RWPE2 (cell line): Measurements from ENCODE around the gene PAK1.
A peak's percentile ranks its signal among the peaks of the same experiment; 100 is the strongest.

Experiments
- ATAC-seq: fragments of 200-7000 bp; cut with Tn5 transposase; 3 replicates; pipeline ENCODE4 v1.9.1; 2021; ENCODE audit warnings: low read depth
- DNase-seq: peaks from one replicate; pipeline ENCODE4 v3.0.0-alpha.2; 2020; ENCODE audit warnings: low spot score
- H3K27ac ChIP-seq: fragments of 450-650 bp; 2 replicates; pipeline ENCODE4 v1.5.1; 2017; ENCODE audit warnings: mild to moderate bottlenecking; ENCODE audit not compliant: poor library complexity, severe bottlenecking
- H3K27me3 ChIP-seq: fragments of 250-450 bp; sonication (Bioruptor Pico); 2 replicates; pipeline ENCODE4 v1.5.1; 2021; ENCODE audit warnings: mild to moderate bottlenecking, moderate library complexity; ENCODE audit not compliant: insufficient read depth, poor library complexity, severe bottlenecking
- H3K36me3 ChIP-seq: fragments of 250-450 bp; sonication (Bioruptor Pico); 2 replicates; pipeline ENCODE4 v1.5.1; 2020; ENCODE audit warnings: low read depth, mild to moderate bottlenecking, moderate library complexity
- H3K4me1 ChIP-seq: fragments of 250-450 bp; sonication (Bioruptor Pico); 2 replicates; pipeline ENCODE4 v1.5.1; 2021; ENCODE audit warnings: mild to moderate bottlenecking, moderate library complexity; ENCODE audit not compliant: insufficient read depth, poor library complexity, severe bottlenecking
- H3K4me3 ChIP-seq: fragments of 250-450 bp; sonication (Bioruptor Pico); 2 replicates; pipeline ENCODE4 v1.5.1; 2021; ENCODE audit warnings: mild to moderate bottlenecking, moderate library complexity; ENCODE audit not compliant: severe bottlenecking
- H3K9me3 ChIP-seq: fragments of 250-450 bp; sonication (Bioruptor Pico); 2 replicates; pipeline ENCODE4 v1.5.1; 2021; ENCODE audit warnings: mild to moderate bottlenecking, moderate library complexity; ENCODE audit not compliant: severe bottlenecking
- TF ChIP-seq, protein P1 (sequence below): fragments of 450-650 bp; IDR thresholded peaks from one replicate; pipeline ENCODE4 v1.5.1; 2017; ENCODE audit warnings: mild to moderate bottlenecking, moderate library complexity; ENCODE audit not compliant: poor library complexity, severe bottlenecking

PAK1 gene

DNA sequence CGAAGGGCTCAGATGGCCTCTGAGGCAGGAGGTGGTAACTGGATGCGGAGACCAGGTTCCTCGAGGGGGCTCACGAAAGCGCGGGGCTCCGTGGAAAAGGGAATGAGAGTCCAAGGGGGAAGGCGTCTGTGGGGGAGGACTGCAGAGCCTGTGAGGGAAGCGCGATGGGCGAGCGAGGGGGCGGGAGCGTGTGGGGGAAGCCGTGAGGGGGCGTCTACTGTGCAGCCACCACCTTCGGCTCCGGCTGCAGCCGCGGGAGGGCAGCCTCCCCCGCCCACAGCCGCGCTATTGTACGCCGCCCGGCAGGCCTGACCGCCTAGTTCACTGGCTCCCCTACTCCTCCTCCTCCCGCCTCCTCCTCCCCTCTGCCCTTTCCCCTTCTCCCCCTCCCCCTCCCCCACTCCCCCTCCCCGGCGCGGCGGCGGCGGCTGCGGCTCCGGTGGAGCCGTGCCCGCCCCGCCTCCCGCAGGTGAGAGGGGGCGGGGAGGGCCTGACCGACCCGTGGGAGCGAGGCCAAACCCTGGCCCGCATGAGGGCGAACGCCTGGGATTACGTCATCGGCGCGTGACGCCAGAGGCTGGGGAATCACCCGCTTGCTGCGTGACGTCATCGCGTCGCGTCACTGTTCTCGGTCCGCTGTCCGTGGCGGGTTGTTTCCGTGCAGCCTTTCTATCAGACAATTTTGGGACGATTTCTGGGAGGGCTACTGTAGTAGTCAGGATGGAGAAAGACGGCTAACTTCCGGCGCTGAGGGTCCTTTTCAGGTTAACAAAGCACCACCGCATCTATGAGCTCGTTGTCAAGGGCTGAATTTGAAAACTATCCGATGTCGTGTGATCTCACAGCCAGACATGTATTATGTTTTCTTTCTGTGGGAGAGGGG, at the start of gene PAK1:
TSS of gene PAK1 (minus strand) at position 294 of the 883 bp plus-strand sequence. CDS start 81,574 bp downstream, outside the sequence.
- no peak within 1 kb of the TSS for H3K27ac ChIP-seq
- H3K4me3 ChIP-seq: peak within 1 kb of the TSS; percentile 70
- H3K36me3 ChIP-seq: no peaks in the 10 kb centered on the region
- H3K9me3 ChIP-seq: no peaks in the 10 kb centered on the region
- TF ChIP-seq, protein P1, sequence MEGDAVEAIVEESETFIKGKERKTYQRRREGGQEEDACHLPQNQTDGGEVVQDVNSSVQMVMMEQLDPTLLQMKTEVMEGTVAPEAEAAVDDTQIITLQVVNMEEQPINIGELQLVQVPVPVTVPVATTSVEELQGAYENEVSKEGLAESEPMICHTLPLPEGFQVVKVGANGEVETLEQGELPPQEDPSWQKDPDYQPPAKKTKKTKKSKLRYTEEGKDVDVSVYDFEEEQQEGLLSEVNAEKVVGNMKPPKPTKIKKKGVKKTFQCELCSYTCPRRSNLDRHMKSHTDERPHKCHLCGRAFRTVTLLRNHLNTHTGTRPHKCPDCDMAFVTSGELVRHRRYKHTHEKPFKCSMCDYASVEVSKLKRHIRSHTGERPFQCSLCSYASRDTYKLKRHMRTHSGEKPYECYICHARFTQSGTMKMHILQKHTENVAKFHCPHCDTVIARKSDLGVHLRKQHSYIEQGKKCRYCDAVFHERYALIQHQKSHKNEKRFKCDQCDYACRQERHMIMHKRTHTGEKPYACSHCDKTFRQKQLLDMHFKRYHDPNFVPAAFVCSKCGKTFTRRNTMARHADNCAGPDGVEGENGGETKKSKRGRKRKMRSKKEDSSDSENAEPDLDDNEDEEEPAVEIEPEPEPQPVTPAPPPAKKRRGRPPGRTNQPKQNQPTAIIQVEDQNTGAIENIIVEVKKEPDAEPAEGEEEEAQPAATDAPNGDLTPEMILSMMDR: peak; percentile 27
- peak; percentile 78 for ATAC-seq
- H3K27me3 ChIP-seq: no peaks in the 10 kb centered on the region
- DNase-seq: peak; percentile 82
- H3K4me1 ChIP-seq: no peaks in the 10 kb centered on the region

- DNase-seq: no peak
- H3K4me3 ChIP-seq: no peak overlapping the region
- TF ChIP-seq, protein P1: no peak
- ATAC-seq: no peak
- no peaks in the 10 kb centered on the region for H3K36me3 ChIP-seq
- no peaks in the 10 kb centered on the region for H3K27me3 ChIP-seq
- H3K4me1 ChIP-seq: no peaks in the 10 kb centered on the region
- no peaks in the 10 kb centered on the region for H3K9me3 ChIP-seq
- H3K27ac ChIP-seq: no peak overlapping the region
These were observed 48.3 kb upstream of the PAK1 start for GRCh38 chr11:77522215-77522614.

DNA sequence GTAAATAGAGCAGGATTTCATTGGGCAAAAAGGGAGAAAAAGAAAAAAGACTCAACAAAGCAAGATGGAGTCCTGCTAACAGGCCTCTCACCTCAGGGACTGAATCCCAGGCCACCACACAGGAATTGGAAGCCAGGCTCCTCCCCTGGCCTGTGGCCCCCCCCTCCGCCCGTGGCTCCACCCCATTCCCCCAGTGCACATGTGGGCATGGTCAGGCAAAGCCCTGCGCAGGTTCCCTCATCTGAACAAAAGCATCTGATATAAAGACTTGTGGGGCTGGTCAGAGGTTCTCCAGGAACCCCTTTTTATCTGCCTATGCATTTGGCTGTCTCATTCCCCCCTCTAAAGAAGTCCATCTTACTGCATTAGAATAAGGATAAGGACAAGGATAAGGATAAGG, 46.0 kb upstream of the PAK1 start:
- no peaks in the 10 kb centered on the region for H3K36me3 ChIP-seq
- no peaks in the 10 kb centered on the region for H3K9me3 ChIP-seq
- H3K27me3 ChIP-seq: no peaks in the 10 kb centered on the region
- ATAC-seq (no peak), DNase-seq (no peak)
- TF ChIP-seq, protein P1: no peak
- H3K4me3 ChIP-seq: no peak overlapping the region
- H3K27ac ChIP-seq: no peak overlapping the region
- peaks cover 4% of the 10 kb centered on the region for H3K4me1 ChIP-seq

GRCh38 chr11:77518471-77518870, 44.6 kb upstream of the PAK1 start:
- H3K27me3 ChIP-seq: no peaks in the 10 kb centered on the region
- H3K4me1 ChIP-seq: peaks cover 4% of the 10 kb centered on the region
- no peak overlapping the region for H3K27ac ChIP-seq
- no peak overlapping the region for H3K4me3 ChIP-seq
- no peaks in the 10 kb centered on the region for H3K36me3 ChIP-seq
- H3K9me3 ChIP-seq: no peaks in the 10 kb centered on the region
- ATAC-seq (no peak), DNase-seq (no peak)
- TF ChIP-seq, protein P1: no peak

- DNase-seq (no peak), ATAC-seq (no peak)
- TF ChIP-seq, protein P1: no peak
- H3K4me1 ChIP-seq: peaks cover 4% of the 10 kb centered on the region
- no peak overlapping the region for H3K27ac ChIP-seq
- no peaks in the 10 kb centered on the region for H3K36me3 ChIP-seq
- no peak overlapping the region for H3K4me3 ChIP-seq
- H3K27me3 ChIP-seq: no peaks in the 10 kb centered on the region
- H3K9me3 ChIP-seq: no peaks in the 10 kb centered on the region
These were observed 43.9 kb upstream of the PAK1 start for GRCh38 chr11:77517753-77518152.
